WTC11 (cell line): ENCODE results near the gene ATP12A. TPM values are rescaled to one million over a fixed set of nuclear protein-coding genes. Genes with fewer than 3 reads are reported as not detected.

ENCODE experiments used
- ATAC-seq: fragments of 200-7000 bp; cut with Tn5 transposase; 2 replicates; pipeline ENCODE4 v1.10.0; 2021; ENCODE audit warnings: mild to moderate bottlenecking, moderate library complexity
- CTCF ChIA-PET: fragments of 300-600 bp; sonication (Branson Sonifier 250); formaldehyde crosslinking; loops from one replicate; lab custom pipeline; 2021; ENCODE audit warnings: antibody characterized with exemption; lab: Charles Lee
- POLR2A ChIA-PET: fragments of 350-600 bp; sonication (Branson Sonifier 250); formaldehyde crosslinking; loops from one replicate; lab custom pipeline; 2021; ENCODE audit warnings: antibody characterized with exemption; lab: Charles Lee
- DNase-seq: peaks from one replicate; pipeline ENCODE4 v3.0.0; 2021; ENCODE audit warnings: low spot score
- H3K27ac Mint-ChIP-seq: 2 replicates; pipeline ENCODE4 v1.8.0; 2021; ENCODE audit warnings: mixed read lengths
- H3K27me3 Mint-ChIP-seq: 2 replicates; pipeline ENCODE4 v1.8.0; 2021; ENCODE audit warnings: low read depth, mild to moderate bottlenecking, moderate library complexity, mixed read lengths
- H3K36me3 Mint-ChIP-seq: 2 replicates; pipeline ENCODE4 v1.8.0; 2021; ENCODE audit warnings: mixed read lengths
- H3K4me1 Mint-ChIP-seq: 2 replicates; pipeline ENCODE4 v1.8.0; 2022; ENCODE audit warnings: mixed read lengths
- H3K4me3 Mint-ChIP-seq: 2 replicates; pipeline ENCODE4 v1.8.0; 2021; ENCODE audit warnings: mild to moderate bottlenecking, moderate library complexity, mixed read lengths
- H3K9me3 Mint-ChIP-seq: 2 replicates; pipeline ENCODE4 v1.8.0; 2021; ENCODE audit warnings: mixed read lengths
- ATF2 ChIP-seq: sonication (generic); formaldehyde crosslinking; IDR thresholded peaks from 2 replicates; pipeline ENCODE4 v1.8.1; 2022; ENCODE audit warnings: low read depth, missing genetic modification reagents, borderline replicate concordance
- ATF3 ChIP-seq: sonication (generic); formaldehyde crosslinking; conservative IDR thresholded peaks from 2 replicates; pipeline ENCODE4 v1.8.1; 2022; ENCODE audit warnings: mild to moderate bottlenecking, missing genetic modification reagents
- CDX4 ChIP-seq: fragments of 250-450 bp; sonication (Bioruptor Pico); IDR thresholded peaks from 2 replicates; pipeline ENCODE4 v1.9.0; 2021; ENCODE audit warnings: moderate library complexity, mild to moderate bottlenecking, inconsistent platforms, borderline replicate concordance
- E2F4 ChIP-seq: sonication (generic); formaldehyde crosslinking; IDR thresholded peaks from 2 replicates; pipeline ENCODE4 v1.8.1; 2022; ENCODE audit warnings: low read depth, mild to moderate bottlenecking, moderate library complexity, missing genetic modification reagents, borderline replicate concordance
- ELF4 ChIP-seq: sonication (generic); formaldehyde crosslinking; IDR thresholded peaks from 2 replicates; pipeline ENCODE4 v1.8.1; 2022; ENCODE audit warnings: low read depth, mild to moderate bottlenecking, moderate library complexity, missing genetic modification reagents
- ETV6 ChIP-seq: sonication (generic); formaldehyde crosslinking; IDR thresholded peaks from 2 replicates; pipeline ENCODE4 v1.8.1; 2022; ENCODE audit warnings: mild to moderate bottlenecking, missing genetic modification reagents
- FOXK1 ChIP-seq: sonication (generic); formaldehyde crosslinking; IDR thresholded peaks from 2 replicates; pipeline ENCODE4 v1.8.0; 2022; ENCODE audit warnings: mild to moderate bottlenecking, moderate library complexity, missing genetic modification reagents
- GABPB1 ChIP-seq: sonication (generic); formaldehyde crosslinking; IDR thresholded peaks from 2 replicates; pipeline ENCODE4 v1.8.1; 2023; ENCODE audit warnings: mild to moderate bottlenecking, missing genetic modification reagents
- GRHL2 ChIP-seq: fragments of 250-450 bp; sonication (Bioruptor Pico); IDR thresholded peaks from 2 replicates; pipeline ENCODE4 v1.8.0; 2022; ENCODE audit warnings: mild to moderate bottlenecking, moderate library complexity; ENCODE audit not compliant: insufficient replicate concordance, severe bottlenecking
- IRF2 ChIP-seq: sonication (generic); formaldehyde crosslinking; IDR thresholded peaks from 2 replicates; pipeline ENCODE4 v1.8.0; 2022; ENCODE audit warnings: low read depth, missing genetic modification reagents, borderline replicate concordance
- MXD4 ChIP-seq: fragments of 250-450 bp; sonication (Bioruptor Pico); IDR thresholded peaks from 2 replicates; pipeline ENCODE4 v1.8.0; 2021; ENCODE audit warnings: mild to moderate bottlenecking, moderate library complexity, borderline replicate concordance
- NFATC4 ChIP-seq: fragments of 250-450 bp; sonication (Bioruptor Pico); IDR thresholded peaks from 2 replicates; pipeline ENCODE4 v1.9.0; 2021; ENCODE audit warnings: mild to moderate bottlenecking
- NR1H2 ChIP-seq: sonication (generic); formaldehyde crosslinking; IDR thresholded peaks from 2 replicates; pipeline ENCODE4 v1.9.0; 2021; ENCODE audit warnings: mild to moderate bottlenecking, moderate library complexity, missing genetic modification reagents
- SMAD3 ChIP-seq: sonication (generic); formaldehyde crosslinking; IDR thresholded peaks from 2 replicates; pipeline ENCODE4 v1.8.0; 2022; ENCODE audit warnings: missing genetic modification reagents, mild to moderate bottlenecking, borderline replicate concordance
- SOX15 ChIP-seq: fragments of 250-450 bp; sonication (Bioruptor Pico); IDR thresholded peaks from 2 replicates; pipeline ENCODE4 v1.9.0; 2021; ENCODE audit warnings: mild to moderate bottlenecking
- SP1 ChIP-seq: sonication (generic); formaldehyde crosslinking; conservative IDR thresholded peaks from 2 replicates; pipeline ENCODE4 v1.8.1; 2022; ENCODE audit warnings: missing genetic modification reagents
- TP53 ChIP-seq: sonication (generic); formaldehyde crosslinking; IDR thresholded peaks from 2 replicates; pipeline ENCODE4 v1.8.1; 2023; ENCODE audit warnings: mild to moderate bottlenecking, missing genetic modification reagents
- USF1 ChIP-seq: sonication (generic); formaldehyde crosslinking; IDR thresholded peaks from 2 replicates; pipeline ENCODE4 v1.8.0; 2022; ENCODE audit warnings: mild to moderate bottlenecking, missing genetic modification reagents
- USF2 ChIP-seq: sonication (generic); formaldehyde crosslinking; IDR thresholded peaks from 2 replicates; pipeline ENCODE4 v1.8.1; 2023; ENCODE audit warnings: mild to moderate bottlenecking, missing genetic modification reagents, moderate library complexity
- ZNF281 ChIP-seq: sonication (generic); formaldehyde crosslinking; IDR thresholded peaks from 2 replicates; pipeline ENCODE4 v1.8.0; 2023; ENCODE audit warnings: mild to moderate bottlenecking, missing genetic modification reagents
- ZNF416 ChIP-seq: fragments of 250-450 bp; sonication (Bioruptor Pico); IDR thresholded peaks from 2 replicates; pipeline ENCODE4 v1.9.0; 2021; ENCODE audit warnings: mild to moderate bottlenecking, inconsistent platforms
- ZNF512 ChIP-seq: sonication (generic); formaldehyde crosslinking; IDR thresholded peaks from 2 replicates; pipeline ENCODE4 v1.8.1; 2022; ENCODE audit warnings: missing genetic modification reagents, borderline replicate concordance
- ZNF671 ChIP-seq: fragments of 250-450 bp; sonication (Bioruptor Pico); IDR thresholded peaks from 2 replicates; pipeline ENCODE4 v1.8.0; 2021; ENCODE audit warnings: mild to moderate bottlenecking
- ZSCAN18 ChIP-seq: fragments of 250-450 bp; sonication (Bioruptor Pico); IDR thresholded peaks from 2 replicates; pipeline ENCODE4 v2.1.2; 2022; ENCODE audit warnings: mild to moderate bottlenecking, moderate library complexity
- total RNA-seq: library from RNA; stranded (reverse); gene quantifications from 3 replicates; pipeline ENCODE4 v1.2.3, GENCODE V29; 2021

The ATP12A gene
- total RNA-seq, 1 experiment from 2014 or later = 1.4 TPM

- no peak for TF ChIP-seq USF1 (CRISPR knock-in tag)
- no peak for TF ChIP-seq NR1H2 (CRISPR knock-in tag)
- TF ChIP-seq TP53 (CRISPR knock-in tag) = no peak
- TF ChIP-seq ZNF512 (CRISPR knock-in tag) = no peak
- TF ChIP-seq USF2 (CRISPR knock-in tag) = no peak
- no peak for TF ChIP-seq ZNF416
- TF ChIP-seq GABPB1 (CRISPR knock-in tag) = no peak
- no peak for TF ChIP-seq NFATC4 (CRISPR knock-in tag)
- no peak for TF ChIP-seq IRF2 (CRISPR knock-in tag)
- TF ChIP-seq CDX4 = no peak
- no peak for TF ChIP-seq SP1 (CRISPR knock-in tag)
- no peak for TF ChIP-seq ATF3 (CRISPR knock-in tag)
- no peak for TF ChIP-seq FOXK1 (CRISPR knock-in tag)
- no peak for TF ChIP-seq ETV6 (CRISPR knock-in tag)
Measured at GRCh38 chr13:24724714-24725113, 44.5 kb downstream of the ATP12A start (continued).

- no peaks in the 10 kb centered on the region for H3K4me1 Mint-ChIP-seq
- ATAC-seq (no peak), DNase-seq (no peak)
- ChIA-PET POLR2A (interaction anchor here (0.7 kb wide), 1 partner anchor 31 kb away, joined by 4 read pairs; no protein-coding TSS in a partner anchor), CTCF (interaction anchor here (1.0 to 4.0 kb wide), 3 partner anchors 9 to 31 kb away, joined by 4 to 61 read pairs (median 4); no protein-coding TSS in a partner anchor)
- H3K27me3 Mint-ChIP-seq = no peaks in the 10 kb centered on the region
- no peak overlapping the region for H3K4me3 Mint-ChIP-seq
- H3K36me3 Mint-ChIP-seq = no peaks in the 10 kb centered on the region
- peaks cover under 1% of the 10 kb centered on the region; the same call in 1 of the 2 replicates for H3K9me3 Mint-ChIP-seq
- no peak overlapping the region for H3K27ac Mint-ChIP-seq
- TF ChIP-seq ZNF281 (CRISPR knock-in tag) (no peak), ZSCAN18 (no peak), ELF4 (CRISPR knock-in tag) (no peak), USF1 (CRISPR knock-in tag) (no peak), ATF2 (CRISPR knock-in tag) (no peak), ZNF416 (no peak), E2F4 (CRISPR knock-in tag) (no peak), SOX15 (no peak), NFATC4 (CRISPR knock-in tag) (no peak), ZNF671 (no peak), GABPB1 (CRISPR knock-in tag) (no peak), MXD4 (no peak), SMAD3 (CRISPR knock-in tag) (no peak), GRHL2 (no peak), SP1 (CRISPR knock-in tag) (no peak)
Measured at GRCh38 chr13:24725379-24725778, 45.2 kb downstream of the ATP12A start.
